Endodermal cell (in vitro differentiated cells): ENCODE results near the gene PGS1. TPM values are rescaled to one million over a fixed set of nuclear protein-coding genes. Genes with fewer than 3 reads are reported as not detected.
A peak's percentile ranks its signal among the peaks of the same experiment; 100 is the strongest.

ENCODE experiments used
- DNase-seq: peaks from one replicate; pipeline ENCODE4 v3.0.0-alpha.2; 2017
- H3K27ac ChIP-seq: 2 replicates; pipeline ENCODE4 v1.5.1; 2013; ENCODE audit warnings: mild to moderate bottlenecking, low read depth, low read length, moderate library complexity
- H3K27me3 ChIP-seq: 2 replicates; pipeline ENCODE4 v1.6.1; 2013; ENCODE audit warnings: mild to moderate bottlenecking, low read length, moderate library complexity; ENCODE audit not compliant: insufficient read depth, control insufficient read depth, poor library complexity, severe bottlenecking
- H3K36me3 ChIP-seq: 2 replicates; pipeline ENCODE4 v1.7.0; 2013; ENCODE audit warnings: mild to moderate bottlenecking, low read length, moderate library complexity; ENCODE audit not compliant: control insufficient read depth, insufficient read depth
- H3K4me1 ChIP-seq: one replicate; pipeline ENCODE4 v1.7.0; 2013; ENCODE audit warnings: low read length; ENCODE audit not compliant: control insufficient read depth, insufficient read depth
- H3K4me3 ChIP-seq: 2 replicates; pipeline ENCODE4 v1.5.1; 2013; ENCODE audit warnings: mild to moderate bottlenecking, low read length, moderate library complexity
- H3K9ac ChIP-seq: 2 replicates; pipeline ENCODE4 v1.6.1; 2013; ENCODE audit warnings: mild to moderate bottlenecking, low read length, moderate library complexity; ENCODE audit not compliant: poor library complexity, severe bottlenecking; ENCODE audit errors: extremely low read depth
- H3K9me3 ChIP-seq: 2 replicates; pipeline ENCODE4 v1.6.1; 2013; ENCODE audit warnings: mild to moderate bottlenecking, low read length, moderate library complexity; ENCODE audit not compliant: control insufficient read depth
- H3K27ac Mint-ChIP-seq: 2 replicates; pipeline ENCODE4 v1.8.0; 2020; ENCODE audit warnings: mixed read lengths
- H3K27me3 Mint-ChIP-seq: 2 replicates; pipeline ENCODE4 v1.8.0; 2021; ENCODE audit warnings: mild to moderate bottlenecking, mixed read lengths; ENCODE audit not compliant: insufficient read depth
- H3K36me3 Mint-ChIP-seq: 2 replicates; pipeline ENCODE4 v1.8.0; 2020; ENCODE audit warnings: low read depth, mixed read lengths
- H3K4me1 Mint-ChIP-seq: 2 replicates; pipeline ENCODE4 v1.8.0; 2020; ENCODE audit warnings: mixed read lengths
- H3K4me3 Mint-ChIP-seq: 2 replicates; pipeline ENCODE4 v1.8.0; 2020; ENCODE audit warnings: mild to moderate bottlenecking, moderate library complexity, mixed read lengths
- H3K9me3 Mint-ChIP-seq: 2 replicates; pipeline ENCODE4 v1.8.0; 2020; ENCODE audit warnings: mild to moderate bottlenecking, mixed read lengths
- CTCF ChIP-seq: fragments of 200-600 bp; sonication (generic); conservative IDR thresholded peaks from 2 replicates; pipeline ENCODE4 v1.5.0; 2021; ENCODE audit warnings: antibody characterized with exemption, mild to moderate bottlenecking
- WGBS, 2 experiments: methylation state at CpG; one replicate each; pipeline versions ENCODE4 v1.1.5 to v1.1.7; 2013; ENCODE audit warnings: missing lambda C conversion rate in 2 of 2, mixed read lengths in 1 of 2; ENCODE audit not compliant: insufficient coverage in 1 of 2, insufficient read length in 1 of 2; 5-methylcytosine and 5-hydroxymethylcytosine counted together
- total RNA-seq, 2 donors: library from RNA; stranded (reverse); fragmentation: NEBNext Ultra II Directional in 1 of 2; extraction: Animal tissue kit (Norgen Biotek cat#: 25700) in 1 of 2; gene quantifications; 2 replicates in 1 of 2; 3 replicates in 1 of 2; pipeline ENCODE4 v1.2.1, GENCODE V29; 2021

PGS1 gene
- total RNA-seq, 2 donors from 2014 or later = 57.1 to 58.2 TPM

- no peaks in the 10 kb centered on the region for H3K36me3 Mint-ChIP-seq
- TF ChIP-seq CTCF = no peak
- Histone ChIP-seq H3K4me1 (peaks cover 15% of the 10 kb centered on the region), H3K9ac (no peak overlapping the region), H3K9me3 (no peaks in the 10 kb centered on the region), H3K27me3 (peaks cover 5% of the 10 kb centered on the region), H3K27ac (no peak overlapping the region), H3K4me3 (no peak overlapping the region), H3K36me3 (no peaks in the 10 kb centered on the region)
- no peak overlapping the region for H3K27ac Mint-ChIP-seq
- H3K9me3 Mint-ChIP-seq = no peaks in the 10 kb centered on the region
- no peak overlapping the region for H3K4me3 Mint-ChIP-seq
- peaks cover 12% of the 10 kb centered on the region for H3K4me1 Mint-ChIP-seq
- WGBS, 2 experiments = 86 to 91% methylated on average over 2 to 3 of the region's 3 CpGs
- DNase-seq = no peak
- H3K27me3 Mint-ChIP-seq = peaks cover 14% of the 10 kb centered on the region
These were observed 31.0 kb upstream of the PGS1 start for GRCh38 chr17:78347453-78347852.

- H3K4me3 Mint-ChIP-seq = no peak overlapping the region
- H3K27me3 Mint-ChIP-seq = peaks cover 12% of the 10 kb centered on the region
- H3K36me3 Mint-ChIP-seq = no peaks in the 10 kb centered on the region
- no peaks in the 10 kb centered on the region for H3K36me3 ChIP-seq
- peaks cover 14% of the 10 kb centered on the region for H3K4me1 Mint-ChIP-seq
- no peak overlapping the region for H3K27ac ChIP-seq
- TF ChIP-seq CTCF = no peak
- no peaks in the 10 kb centered on the region for H3K9me3 ChIP-seq
- WGBS, 2 experiments = 88 to 91% methylated on average over 6 to 9 of the region's 9 CpGs
- no peaks in the 10 kb centered on the region for H3K9me3 Mint-ChIP-seq
- no peak overlapping the region for H3K4me3 ChIP-seq
- no peak overlapping the region for H3K9ac ChIP-seq
- no peak overlapping the region for H3K27ac Mint-ChIP-seq
- no peak for DNase-seq
- no peaks in the 10 kb centered on the region for H3K27me3 ChIP-seq
- peaks cover 12% of the 10 kb centered on the region for H3K4me1 ChIP-seq
These were observed 30.2 kb upstream of the PGS1 start for GRCh38 chr17:78348055-78348770.

- Histone ChIP-seq H3K9me3 (no peaks in the 10 kb centered on the region), H3K36me3 (peaks cover 5% of the 10 kb centered on the region), H3K27me3 (no peaks in the 10 kb centered on the region), H3K4me3 (no peak overlapping the region), H3K4me1 (peaks cover 15% of the 10 kb centered on the region), H3K9ac (no peak overlapping the region), H3K27ac (no peak overlapping the region)
- H3K27me3 Mint-ChIP-seq = peaks cover 11% of the 10 kb centered on the region
- H3K9me3 Mint-ChIP-seq = no peaks in the 10 kb centered on the region
- H3K4me3 Mint-ChIP-seq = no peak overlapping the region
- no peak overlapping the region for H3K27ac Mint-ChIP-seq
- H3K36me3 Mint-ChIP-seq = no peaks in the 10 kb centered on the region
- 91 to 100% methylated on average over 3 to 4 of the region's 4 CpGs for WGBS, 2 experiments
- peak; percentile 35 for TF ChIP-seq CTCF
- no peak for DNase-seq
- H3K4me1 Mint-ChIP-seq = peaks cover 25% of the 10 kb centered on the region
These were observed 28.4 kb upstream of the PGS1 start for GRCh38 chr17:78349891-78350642.
